ENCODE results near the gene FAM209A. TPM values are rescaled to one million over a fixed set of nuclear protein-coding genes. Genes with fewer than 3 reads are reported as not detected.
"Not testable (repeated sequence)": the region's sequence is repeated elsewhere in the genome, so short reads cannot be mapped to it uniquely, and the experiment has no call there.

Gene FAM209A
- total RNA-seq (2014; rRNA removed; shearing (Covaris generic)) = not detected in 2 replicates

GRCh38 chr20:56524444-56524843, at the start of gene FAM209A:
Gene FAM209A (plus strand): TSS chr20:56524744. CDS start chr20:56524809, 65 bp downstream.
- not testable (repeated sequence) for DNase-seq (ENCODE audit: low spot score)

- DNase-seq (ENCODE audit: low spot score) = no peak
Observed at GRCh38 chr20:56483970-56484369, 40.6 kb upstream of the FAM209A start.

GRCh38 chr20:56487216-56487615, 37.3 kb upstream of the FAM209A start:
- DNase-seq (ENCODE audit: low spot score) = no peak

- no peak for DNase-seq (ENCODE audit: low spot score)
Observed at GRCh38 chr20:56488566-56488965, 36.0 kb upstream of the FAM209A start.

- DNase-seq (ENCODE audit: low spot score) = no peak
Observed at GRCh38 chr20:56501116-56501515, 23.4 kb upstream of the FAM209A start.

- no peak for DNase-seq (ENCODE audit: low spot score)
Observed at GRCh38 chr20:56503916-56504315, 20.6 kb upstream of the FAM209A start.

- no peak for DNase-seq (ENCODE audit: low spot score)
Observed at GRCh38 chr20:56504373-56505005, 20.1 kb upstream of the FAM209A start.

- DNase-seq (ENCODE audit: low spot score) = no peak
Observed at GRCh38 chr20:56506103-56506502, 18.4 kb upstream of the FAM209A start.

GRCh38 chr20:56511926-56512325, 12.6 kb upstream of the FAM209A start:
- no peak for DNase-seq (ENCODE audit: low spot score)

- no peak for DNase-seq (ENCODE audit: low spot score)
Observed at GRCh38 chr20:56513161-56514150, 11.1 kb upstream of the FAM209A start.

- DNase-seq (ENCODE audit: low spot score) = no peak
Observed at GRCh38 chr20:56516631-56517030, 7.9 kb upstream of the FAM209A start.

- DNase-seq (ENCODE audit: low spot score) = no peak
Observed at GRCh38 chr20:56517211-56517610, 7.3 kb upstream of the FAM209A start.

GRCh38 chr20:56517641-56518040, 6.9 kb upstream of the FAM209A start:
- DNase-seq (ENCODE audit: low spot score) = no peak

GRCh38 chr20:56518126-56518525, 6.4 kb upstream of the FAM209A start:
- DNase-seq (ENCODE audit: low spot score) = no peak

GRCh38 chr20:56518721-56519398, 5.7 kb upstream of the FAM209A start:
- DNase-seq (ENCODE audit: low spot score) = no peak

- DNase-seq (ENCODE audit: low spot score) = no peak
Observed at GRCh38 chr20:56519551-56519950, 5.0 kb upstream of the FAM209A start.

GRCh38 chr20:56520180-56520579, 4.4 kb upstream of the FAM209A start:
- no peak for DNase-seq (ENCODE audit: low spot score)

GRCh38 chr20:56520746-56521354, 3.7 kb upstream of the FAM209A start:
- not testable (repeated sequence) for DNase-seq (ENCODE audit: low spot score)

GRCh38 chr20:56522311-56522710, 2.2 kb upstream of the FAM209A start:
- no peak for DNase-seq (ENCODE audit: low spot score)

GRCh38 chr20:56527521-56527920, 3.0 kb downstream of the FAM209A start:
- DNase-seq (ENCODE audit: low spot score) = no peak

- DNase-seq (ENCODE audit: low spot score) = not testable (repeated sequence)
Observed at GRCh38 chr20:56532946-56533345, 8.4 kb downstream of the FAM209A start, which contains the start of gene FAM209B. Gene FAM209B (plus strand): TSS chr20:56533246. CDS start chr20:56533342, 96 bp downstream.

- DNase-seq (ENCODE audit: low spot score) = no peak
Observed at GRCh38 chr20:56537997-56538396, 13.5 kb downstream of the FAM209A start.
